Hair follicular keratinocyte (primary cell): ENCODE data around the gene ASL. TPM values are rescaled to one million over a fixed set of nuclear protein-coding genes. Genes with fewer than 3 reads are reported as not detected.

Source experiments
- total RNA-seq: library from RNA; depleted of rRNA; stranded (reverse); fragments of >200 nt; gene quantifications from 2 replicates; pipeline ENCODE4 v1.2.3, GENCODE V29; 2015

Gene ASL
- 75.4 and 82.2 TPM in 2 replicates for total RNA-seq

DNA sequence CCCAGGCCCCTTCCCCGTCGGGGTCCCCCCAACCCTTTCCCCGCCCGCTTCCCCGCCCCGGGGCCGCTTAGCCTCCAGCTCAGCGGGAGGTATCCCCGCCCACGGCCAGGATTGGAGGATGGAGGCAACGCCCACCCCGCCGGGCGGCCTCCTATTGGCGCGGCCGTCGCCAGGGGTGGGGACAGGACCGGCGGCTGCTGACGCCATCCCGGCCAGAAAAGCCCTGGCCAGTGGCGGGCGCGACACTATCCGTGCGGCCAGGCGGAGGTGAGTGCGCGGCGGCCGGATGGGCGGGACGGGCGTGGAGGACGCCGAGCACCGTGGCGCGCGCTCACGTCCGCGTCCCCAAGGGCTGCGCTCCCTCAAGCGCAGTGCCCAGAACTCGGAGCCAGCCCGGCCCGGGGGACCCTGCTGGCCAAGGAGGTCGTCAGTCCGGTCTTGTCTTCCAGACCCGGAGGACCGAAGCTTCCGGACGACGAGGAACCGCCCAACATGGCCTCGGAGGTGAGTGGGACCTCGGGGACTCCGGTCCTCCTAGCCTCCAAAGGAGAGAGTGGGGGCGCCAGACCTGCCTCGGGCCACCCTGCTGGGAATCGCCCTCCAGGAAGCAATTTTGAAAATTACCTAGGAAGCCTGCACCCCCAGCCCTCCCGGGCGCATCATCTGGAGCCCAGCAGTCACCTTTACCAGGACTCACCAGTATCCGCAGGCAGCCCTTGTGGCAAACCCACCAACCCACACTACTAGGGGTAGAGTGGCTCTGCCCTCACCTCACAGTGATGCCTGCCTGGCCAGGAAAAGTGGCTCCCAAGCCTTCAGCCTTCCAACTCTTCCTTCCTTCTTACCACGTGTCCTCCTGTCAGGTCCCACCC lies at the start of gene ASL:
Gene ASL, plus strand, starts transcription at position 230 of the 872 bp plus-strand sequence. Its CDS starts 263 bp downstream, at position 493.

DNA sequence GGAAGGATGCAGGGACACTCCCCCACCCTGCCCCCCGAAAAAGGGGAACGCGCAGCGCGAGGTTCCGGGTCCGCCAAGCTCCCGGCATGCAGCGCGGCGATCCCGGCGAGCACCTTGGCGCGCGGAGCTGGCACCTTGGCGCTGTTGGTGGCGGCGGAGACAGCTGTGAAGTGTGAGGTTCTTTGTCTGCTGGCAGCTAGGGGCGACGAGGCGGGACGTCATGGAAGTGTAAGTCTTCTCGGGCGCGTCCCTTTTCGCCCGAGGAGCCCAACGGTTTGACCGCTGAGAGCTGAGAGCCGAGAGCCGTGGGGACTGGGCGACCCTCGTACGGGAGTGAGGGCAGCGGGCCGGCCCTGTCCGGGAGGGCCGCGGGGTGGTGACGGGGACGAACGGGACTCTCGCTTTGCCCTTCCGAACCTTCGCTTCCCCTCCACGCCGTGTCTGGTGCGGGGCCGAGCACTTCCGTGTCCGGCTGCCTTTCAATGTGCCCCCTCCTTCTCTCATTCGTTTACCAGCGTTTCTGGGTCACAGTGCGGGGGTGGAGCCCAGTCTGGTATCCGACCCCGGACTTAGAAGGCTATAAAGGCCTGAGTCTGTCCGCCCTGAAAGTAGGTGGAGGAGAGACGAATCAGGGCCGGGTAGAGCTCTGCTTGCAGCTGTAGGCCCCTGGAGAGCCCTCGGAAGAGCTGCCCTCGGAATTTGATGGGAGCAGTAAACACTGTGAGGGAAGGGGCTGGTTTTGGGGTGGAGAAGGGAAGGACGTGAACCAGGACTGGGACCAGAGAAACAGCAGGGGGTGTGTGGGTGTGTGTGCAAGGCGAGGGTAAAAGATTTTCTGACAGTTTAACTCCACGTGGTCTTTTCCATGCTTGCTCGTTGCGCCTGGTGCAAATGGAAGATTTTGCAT lies 39.4 kb downstream of the ASL start, which contains the start of gene CRCP:
Gene CRCP, plus strand, starts transcription at position 105 of the 907 bp plus-strand sequence. Its CDS starts 116 bp downstream, at position 221.

Other genes with a start within 250 kb of the ASL start
- 9.5 and 11.2 TPM in 2 replicates for gene VKORC1L1, start 202.7 kb upstream of the ASL start, total RNA-seq
- 12.1 TPM in 2 replicates for gene GUSB, start 93.6 kb upstream of the ASL start, total RNA-seq
- 24.1 and 46.4 TPM in 2 replicates for gene CRCP, start 39.0 kb downstream of the ASL start, total RNA-seq
- 32.4 and 32.6 TPM in 2 replicates for gene TPST1, start 129.5 kb downstream of the ASL start, total RNA-seq